GM21529 (cell line): ENCODE results near the gene TOMM6.

ENCODE experiments used
- ATAC-seq: cut with Tn5 transposase; IDR thresholded peaks from one replicate; pipeline ENCODE4 v1.9.1; 2021; ENCODE audit not compliant: unreplicated experiment

The TOMM6 gene

DNA sequence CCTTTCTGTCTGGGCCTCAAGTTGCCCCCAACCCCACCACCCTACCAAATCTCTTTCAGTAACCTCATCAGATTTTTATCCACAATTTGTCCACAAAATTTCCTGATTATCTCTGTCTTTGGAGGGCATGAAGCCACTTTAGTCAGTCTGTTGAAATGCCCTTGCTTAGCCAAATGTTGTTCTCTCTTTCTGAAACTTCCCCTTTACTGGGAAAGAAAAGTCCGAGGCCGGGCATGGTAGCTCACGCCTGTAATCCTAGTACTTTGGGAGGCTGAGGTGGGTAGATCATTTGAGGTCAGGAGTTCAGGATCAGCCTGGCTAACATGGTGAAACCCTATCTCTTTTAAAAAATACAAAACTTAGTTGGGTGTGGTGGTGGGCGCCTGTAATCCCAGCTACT lies 33.8 kb downstream of the TOMM6 start:
- no peak for ATAC-seq

DNA sequence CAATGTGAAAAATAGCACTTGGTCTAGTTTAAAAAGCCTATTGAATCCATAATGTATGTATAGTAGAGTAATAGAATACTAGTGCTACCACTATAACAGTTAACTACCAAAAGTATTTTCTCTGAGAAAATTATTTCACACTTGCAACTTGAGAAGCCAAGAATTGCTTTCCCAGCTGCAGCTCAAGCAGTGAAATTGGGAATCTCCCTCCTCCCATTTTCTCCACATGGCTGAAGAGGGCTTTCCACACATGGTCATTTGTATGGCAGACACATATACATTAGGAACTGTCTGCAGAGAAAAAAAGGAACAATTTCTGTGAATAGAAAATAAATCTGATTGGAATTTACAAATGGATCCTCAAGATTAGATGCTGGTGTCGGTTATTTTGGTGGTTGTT lies 34.5 kb downstream of the TOMM6 start:
- ATAC-seq, result no peak

DNA sequence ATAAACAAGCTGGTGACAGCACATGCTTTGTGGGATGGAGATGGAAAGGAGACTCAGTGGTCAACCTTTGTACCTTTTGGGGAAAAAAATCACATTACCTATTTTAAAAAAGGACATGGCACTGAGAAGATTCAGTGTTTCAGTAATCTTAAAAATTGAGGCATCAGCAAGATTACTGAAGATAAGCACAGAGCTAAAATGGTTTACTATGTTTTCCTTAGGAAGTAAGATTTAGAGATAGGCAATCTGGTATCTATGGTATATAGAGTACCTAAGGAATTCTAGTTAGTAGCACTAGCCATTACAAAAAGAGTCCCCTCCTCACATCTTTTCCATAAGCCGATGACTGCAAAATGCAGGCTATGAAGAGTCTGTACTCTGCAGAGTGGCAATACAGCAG lies 35.7 kb downstream of the TOMM6 start:
- ATAC-seq, result no peak

DNA sequence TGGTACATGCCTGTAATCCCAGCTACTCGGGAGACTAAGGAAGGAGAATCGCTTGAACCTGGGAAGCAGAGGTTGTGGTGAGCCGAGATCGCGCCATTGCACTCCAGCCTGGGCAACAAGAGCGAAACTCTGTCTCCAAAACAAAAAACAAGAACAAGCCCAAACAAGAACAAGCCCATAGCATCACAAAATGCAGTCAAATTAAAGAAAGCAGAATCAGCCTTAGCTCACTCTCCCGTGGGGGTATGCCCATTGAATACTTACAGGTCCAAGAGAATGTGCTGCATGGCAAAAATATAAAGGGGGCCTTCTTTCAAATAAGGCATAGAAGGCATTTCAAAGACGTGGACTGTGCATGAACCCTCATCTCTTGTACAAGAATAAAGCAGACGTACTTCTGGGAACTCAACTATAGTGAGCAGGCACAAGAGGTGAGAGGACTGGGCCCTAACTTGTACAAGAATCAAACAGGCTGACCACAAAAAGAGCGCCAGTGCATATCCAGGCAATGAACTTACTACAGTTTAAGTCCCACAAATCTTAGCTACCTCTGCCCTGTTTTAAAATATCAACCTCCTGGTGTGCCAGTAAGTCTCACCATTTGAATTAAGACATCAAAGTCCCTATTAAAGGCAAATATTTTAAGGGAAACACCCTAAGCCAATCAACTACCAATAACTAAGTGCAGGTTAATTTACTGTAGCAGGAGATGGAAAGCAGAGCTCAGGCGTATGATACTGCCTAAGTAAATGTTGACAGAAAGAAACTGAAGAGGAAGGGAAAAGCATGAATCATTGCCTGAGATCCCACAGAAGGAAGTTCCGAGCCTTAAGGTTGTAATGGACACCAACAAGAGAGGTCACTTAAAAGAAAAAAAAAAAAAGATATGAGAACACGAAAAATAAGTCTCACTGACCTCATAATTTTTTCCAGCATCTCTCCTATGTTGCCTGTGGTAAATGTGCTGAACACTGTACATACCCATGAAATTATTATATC lies 37.4 kb downstream of the TOMM6 start:
- ATAC-seq, result no peak

- ATAC-seq, result no peak
Measured at GRCh38 chr6:41826343-41827022, 39.0 kb downstream of the TOMM6 start.

GRCh38 chr6:41832263-41832662 lies 44.8 kb downstream of the TOMM6 start:
- ATAC-seq, result no peak

DNA sequence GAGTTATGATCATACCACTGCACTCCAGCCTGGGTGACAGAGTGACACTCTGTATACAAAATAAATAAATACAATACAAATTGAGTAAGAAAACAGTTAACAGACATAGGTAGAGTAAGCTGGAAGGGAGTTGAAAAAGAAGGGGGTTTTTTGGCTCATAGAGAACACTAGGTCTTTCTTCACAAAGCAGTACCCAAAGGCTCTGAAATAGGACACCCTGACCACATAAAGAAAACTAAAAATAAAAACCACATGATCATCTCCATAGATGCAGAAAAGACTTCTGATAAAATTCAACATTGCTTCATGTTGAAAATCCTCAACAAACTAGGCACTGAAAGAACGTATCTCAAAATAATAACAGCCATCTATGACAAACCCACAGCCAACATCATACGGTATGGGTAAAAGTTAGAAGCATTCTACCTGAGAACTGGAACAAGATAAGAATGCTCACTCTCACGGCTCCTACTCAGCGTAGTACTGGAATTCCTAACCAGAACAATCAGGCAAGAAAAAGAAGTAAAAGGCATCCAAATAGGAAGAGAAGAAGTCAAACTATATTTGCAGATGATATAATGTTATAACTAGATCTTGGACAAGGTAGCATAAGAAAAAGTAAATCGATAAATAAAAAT lies 48.6 kb downstream of the TOMM6 start:
- ATAC-seq, result no peak

DNA sequence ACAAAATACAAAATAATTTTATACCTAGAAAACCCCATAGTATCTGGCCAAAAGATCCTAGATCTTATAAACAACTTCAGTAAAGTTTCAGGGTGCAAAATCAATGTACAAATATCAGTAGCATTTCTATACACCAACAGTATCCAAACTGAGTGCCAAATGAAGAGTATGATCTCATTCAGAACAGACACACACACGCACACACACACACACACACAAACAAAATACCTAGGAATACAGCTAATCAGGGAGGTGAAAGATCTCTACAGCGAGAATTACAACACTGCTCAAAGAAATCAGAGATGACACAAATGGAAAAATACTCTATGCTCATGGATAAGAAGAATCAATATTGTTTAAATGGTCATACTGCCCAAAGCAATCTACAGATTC lies 49.2 kb downstream of the TOMM6 start:
- no peak for ATAC-seq
